ENCODE data around the gene RHBDL2.

DNA sequence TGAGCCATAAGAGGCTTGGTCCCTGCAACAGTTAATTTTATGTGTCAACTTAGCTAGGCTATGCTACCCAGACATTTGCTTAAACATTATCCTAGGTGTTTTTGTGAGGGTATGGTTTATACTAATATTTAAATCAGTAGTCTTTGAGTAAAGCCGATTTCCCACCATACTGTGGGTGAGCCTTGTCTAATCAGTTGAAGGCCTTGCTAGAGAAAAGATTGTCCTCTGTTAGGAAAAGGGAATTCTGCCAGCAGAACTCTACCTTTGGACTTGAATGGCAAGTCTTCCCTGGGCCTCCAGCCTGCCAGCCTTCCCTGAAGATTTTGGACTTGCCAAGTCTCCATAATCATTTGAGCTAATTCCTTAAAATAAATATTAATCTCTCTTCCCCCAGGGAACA lies 23.9 kb downstream of the RHBDL2 start:
- TF ChIP-seq POLR2A (IDR thresholded peaks at IDR 0.05) = no peak
- TF ChIP-seq, protein P1, sequence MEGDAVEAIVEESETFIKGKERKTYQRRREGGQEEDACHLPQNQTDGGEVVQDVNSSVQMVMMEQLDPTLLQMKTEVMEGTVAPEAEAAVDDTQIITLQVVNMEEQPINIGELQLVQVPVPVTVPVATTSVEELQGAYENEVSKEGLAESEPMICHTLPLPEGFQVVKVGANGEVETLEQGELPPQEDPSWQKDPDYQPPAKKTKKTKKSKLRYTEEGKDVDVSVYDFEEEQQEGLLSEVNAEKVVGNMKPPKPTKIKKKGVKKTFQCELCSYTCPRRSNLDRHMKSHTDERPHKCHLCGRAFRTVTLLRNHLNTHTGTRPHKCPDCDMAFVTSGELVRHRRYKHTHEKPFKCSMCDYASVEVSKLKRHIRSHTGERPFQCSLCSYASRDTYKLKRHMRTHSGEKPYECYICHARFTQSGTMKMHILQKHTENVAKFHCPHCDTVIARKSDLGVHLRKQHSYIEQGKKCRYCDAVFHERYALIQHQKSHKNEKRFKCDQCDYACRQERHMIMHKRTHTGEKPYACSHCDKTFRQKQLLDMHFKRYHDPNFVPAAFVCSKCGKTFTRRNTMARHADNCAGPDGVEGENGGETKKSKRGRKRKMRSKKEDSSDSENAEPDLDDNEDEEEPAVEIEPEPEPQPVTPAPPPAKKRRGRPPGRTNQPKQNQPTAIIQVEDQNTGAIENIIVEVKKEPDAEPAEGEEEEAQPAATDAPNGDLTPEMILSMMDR (IDR thresholded peaks at IDR 0.05 in 4 of 5, conservative IDR thresholded peaks at IDR 0.05 in 1 of 5) = no peak

Data from gastrocnemius medialis (tissue), 4 donors.